Caco-2 (cell line): ENCODE measurements around the gene GPR107. TPM values are rescaled to one million over a fixed set of nuclear protein-coding genes. Genes with fewer than 3 reads are reported as not detected.

Experiments
- BruUV-seq: library from RNA; stranded (reverse); fragments of 400-500 nt; replicated peaks from 2 replicates; lab custom pipeline; 2021; lab: Mats Ljungman, UMichigan
- CTCF ChIA-PET: fragments of 300-600 bp; sonication (Branson Sonifier 250); formaldehyde crosslinking; loops from one replicate; lab custom pipeline; 2022; ENCODE audit warnings: antibody characterized with exemption; lab: Charles Lee
- POLR2A ChIA-PET: fragments of 300-600 bp; sonication (Branson Sonifier 250); formaldehyde crosslinking; loops from one replicate; lab custom pipeline; 2022; ENCODE audit warnings: antibody characterized with exemption; lab: Charles Lee
- DNase-seq, 2 experiments: peaks; one replicate each; pipeline versions ENCODE4 v3.0.0 to v3.0.0-alpha.2; 2020 to 2022
- H3K27me3 ChIP-seq: replicated peaks from 2 replicates; pipeline ENCODE4 v1.6.0; 2011; ENCODE audit warnings: low read length; ENCODE audit not compliant: control insufficient read depth, insufficient read depth
- H3K36me3 ChIP-seq: 2 replicates; pipeline ENCODE4 v1.5.1; 2011; ENCODE audit warnings: low read length; ENCODE audit not compliant: control insufficient read depth, insufficient read depth
- H3K4me1 ChIP-seq: fragments of 250-450 bp; sonication (Bioruptor Pico); 2 replicates; pipeline ENCODE4 v1.5.1; 2020; ENCODE audit warnings: mild to moderate bottlenecking
- H3K4me3 ChIP-seq: 2 replicates; pipeline ENCODE4 v1.5.1; 2011; ENCODE audit warnings: low read depth, mild to moderate bottlenecking, control low read depth, low read length
- H3K9me3 ChIP-seq: fragments of 250-450 bp; sonication (Bioruptor Pico); 2 replicates; pipeline ENCODE4 v1.5.1; 2020; ENCODE audit warnings: mild to moderate bottlenecking, moderate library complexity
- H3K27ac Mint-ChIP-seq: one replicate; pipeline ENCODE4 v1.8.0; 2022; ENCODE audit warnings: mixed read lengths; ENCODE audit not compliant: unreplicated experiment
- H3K27me3 Mint-ChIP-seq: one replicate; pipeline ENCODE4 v1.8.0; 2022; ENCODE audit warnings: mixed read lengths; ENCODE audit not compliant: insufficient read depth, unreplicated experiment
- H3K36me3 Mint-ChIP-seq: one replicate; pipeline ENCODE4 v1.8.0; 2022; ENCODE audit warnings: mild to moderate bottlenecking, mixed read lengths; ENCODE audit not compliant: insufficient read depth, unreplicated experiment
- H3K4me1 Mint-ChIP-seq: one replicate; pipeline ENCODE4 v1.8.0; 2022; ENCODE audit warnings: low read depth, mixed read lengths; ENCODE audit not compliant: unreplicated experiment
- H3K4me3 Mint-ChIP-seq: one replicate; pipeline ENCODE4 v1.8.0; 2022; ENCODE audit warnings: mild to moderate bottlenecking, moderate library complexity, mixed read lengths; ENCODE audit not compliant: unreplicated experiment
- H3K9me3 Mint-ChIP-seq: one replicate; pipeline ENCODE4 v1.8.0; 2022; ENCODE audit warnings: mixed read lengths; ENCODE audit not compliant: unreplicated experiment
- intact Hi-C: fragments of 100-400 bp; cut with micrococcal nuclease; formaldehyde crosslinking; loops from one replicate; pipeline ENCODE4 v1.10.0; 2022; ENCODE audit not compliant: unreplicated experiment
- total RNA-seq: library from RNA; stranded (reverse); gene quantifications from 2 replicates; pipeline ENCODE4 v1.2.3, GENCODE V29; 2022
- TF ChIP-seq, protein P1 (sequence below), 2 experiments: fragments of 200-600 bp in 1 of 2; IDR thresholded peaks; 1 replicate in 1 of 2; 2 replicates in 1 of 2; pipeline versions ENCODE4 v1.5.1 to v1.8.0; 2011 to 2022; ENCODE audit warnings: antibody characterized with exemption in 1 of 2, control low read depth in 1 of 2, inconsistent platforms in 1 of 2, low read depth in 1 of 2, low read length in 1 of 2, mild to moderate bottlenecking in 1 of 2, moderate library complexity in 1 of 2; ENCODE audit not compliant: insufficient read depth in 1 of 2, severe bottlenecking in 1 of 2, unreplicated experiment in 1 of 2

GPR107 gene
- total RNA-seq, 1 experiment from 2014 or later = 53.1 TPM

DNA sequence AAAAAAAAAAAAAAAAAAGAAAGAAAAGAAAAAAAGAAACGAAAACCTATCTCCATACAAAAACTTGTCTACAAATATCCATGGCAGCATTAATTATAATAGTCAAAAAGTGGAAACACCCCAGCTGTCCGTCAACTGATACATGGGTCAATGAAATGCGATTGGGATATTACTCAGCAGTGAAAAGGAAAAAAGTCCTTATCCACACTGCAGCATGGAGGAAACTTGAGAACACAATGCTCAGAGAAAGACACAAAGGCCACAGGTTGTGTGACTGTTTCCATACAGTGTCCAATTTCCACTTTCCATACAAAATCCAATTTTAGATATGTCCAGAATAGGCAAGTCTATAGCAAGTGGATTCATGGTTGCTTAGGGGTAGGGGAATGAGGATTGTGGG is 94.2 kb downstream of the GPR107 start:
- Mint-ChIP-seq H3K9me3 (no peaks in the 10 kb centered on the region), H3K4me3 (no peak overlapping the region), H3K36me3 (no peaks in the 10 kb centered on the region), H3K27me3 (no peaks in the 10 kb centered on the region), H3K4me1 (peaks cover 6% of the 10 kb centered on the region), H3K27ac (no peak overlapping the region)
- Histone ChIP-seq H3K9me3 (no peaks in the 10 kb centered on the region), H3K36me3 (no peaks in the 10 kb centered on the region), H3K4me1 (peaks cover 12% of the 10 kb centered on the region), H3K27me3 (no peaks in the 10 kb centered on the region), H3K4me3 (no peak overlapping the region)
- TF ChIP-seq, protein P1, sequence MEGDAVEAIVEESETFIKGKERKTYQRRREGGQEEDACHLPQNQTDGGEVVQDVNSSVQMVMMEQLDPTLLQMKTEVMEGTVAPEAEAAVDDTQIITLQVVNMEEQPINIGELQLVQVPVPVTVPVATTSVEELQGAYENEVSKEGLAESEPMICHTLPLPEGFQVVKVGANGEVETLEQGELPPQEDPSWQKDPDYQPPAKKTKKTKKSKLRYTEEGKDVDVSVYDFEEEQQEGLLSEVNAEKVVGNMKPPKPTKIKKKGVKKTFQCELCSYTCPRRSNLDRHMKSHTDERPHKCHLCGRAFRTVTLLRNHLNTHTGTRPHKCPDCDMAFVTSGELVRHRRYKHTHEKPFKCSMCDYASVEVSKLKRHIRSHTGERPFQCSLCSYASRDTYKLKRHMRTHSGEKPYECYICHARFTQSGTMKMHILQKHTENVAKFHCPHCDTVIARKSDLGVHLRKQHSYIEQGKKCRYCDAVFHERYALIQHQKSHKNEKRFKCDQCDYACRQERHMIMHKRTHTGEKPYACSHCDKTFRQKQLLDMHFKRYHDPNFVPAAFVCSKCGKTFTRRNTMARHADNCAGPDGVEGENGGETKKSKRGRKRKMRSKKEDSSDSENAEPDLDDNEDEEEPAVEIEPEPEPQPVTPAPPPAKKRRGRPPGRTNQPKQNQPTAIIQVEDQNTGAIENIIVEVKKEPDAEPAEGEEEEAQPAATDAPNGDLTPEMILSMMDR (IDR thresholded peaks at IDR 0.05; ENCODE audit: insufficient read depth in 1 of 2, low read depth in 1 of 2, low read length in 1 of 2, severe bottlenecking in 1 of 2, unreplicated experiment in 1 of 2) = no peak
- POLR2A ChIA-PET = no interaction called here
- DNase-seq = no peak
- BruUV-seq = no TSS peak
- intact Hi-C loops = no loop called here
- CTCF ChIA-PET = no interaction called here

DNA sequence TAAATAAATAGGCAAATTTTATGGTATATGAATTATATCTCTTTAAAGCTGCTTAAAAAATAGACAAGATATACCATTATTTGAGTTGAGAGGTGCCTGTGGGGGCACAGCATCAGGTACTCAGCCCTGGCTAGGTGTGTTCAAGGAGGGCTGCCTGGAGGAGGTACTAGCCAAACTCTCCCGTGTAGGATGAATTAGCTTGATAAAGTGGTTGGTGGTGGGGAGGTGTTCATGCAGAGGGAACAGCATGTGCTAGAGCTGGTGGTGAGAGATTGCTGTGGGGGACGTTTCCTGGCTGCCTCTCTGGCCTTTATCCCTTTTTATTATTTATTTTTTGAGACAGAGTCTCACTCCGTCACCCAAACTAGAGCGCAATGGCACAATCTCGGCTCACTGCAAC is 95.3 kb downstream of the GPR107 start:
- H3K4me3 ChIP-seq = no peak overlapping the region
- H3K4me1 Mint-ChIP-seq = peaks cover 6% of the 10 kb centered on the region
- no peak for DNase-seq
- no peak overlapping the region for H3K27ac Mint-ChIP-seq
- ChIA-PET CTCF (no interaction called here), POLR2A (no interaction called here)
- H3K4me3 Mint-ChIP-seq = no peak overlapping the region
- no TSS peak for BruUV-seq
- no peaks in the 10 kb centered on the region for H3K27me3 ChIP-seq
- H3K27me3 Mint-ChIP-seq = no peaks in the 10 kb centered on the region
- H3K36me3 ChIP-seq = no peaks in the 10 kb centered on the region
- TF ChIP-seq, protein P1 (IDR thresholded peaks at IDR 0.05; ENCODE audit: insufficient read depth in 1 of 2, low read depth in 1 of 2, low read length in 1 of 2, severe bottlenecking in 1 of 2, unreplicated experiment in 1 of 2) = no peak
- H3K9me3 Mint-ChIP-seq = no peaks in the 10 kb centered on the region
- H3K9me3 ChIP-seq = no peaks in the 10 kb centered on the region
- H3K4me1 ChIP-seq = peaks cover 12% of the 10 kb centered on the region
- no peaks in the 10 kb centered on the region for H3K36me3 Mint-ChIP-seq
- intact Hi-C loops = no loop called here

DNA sequence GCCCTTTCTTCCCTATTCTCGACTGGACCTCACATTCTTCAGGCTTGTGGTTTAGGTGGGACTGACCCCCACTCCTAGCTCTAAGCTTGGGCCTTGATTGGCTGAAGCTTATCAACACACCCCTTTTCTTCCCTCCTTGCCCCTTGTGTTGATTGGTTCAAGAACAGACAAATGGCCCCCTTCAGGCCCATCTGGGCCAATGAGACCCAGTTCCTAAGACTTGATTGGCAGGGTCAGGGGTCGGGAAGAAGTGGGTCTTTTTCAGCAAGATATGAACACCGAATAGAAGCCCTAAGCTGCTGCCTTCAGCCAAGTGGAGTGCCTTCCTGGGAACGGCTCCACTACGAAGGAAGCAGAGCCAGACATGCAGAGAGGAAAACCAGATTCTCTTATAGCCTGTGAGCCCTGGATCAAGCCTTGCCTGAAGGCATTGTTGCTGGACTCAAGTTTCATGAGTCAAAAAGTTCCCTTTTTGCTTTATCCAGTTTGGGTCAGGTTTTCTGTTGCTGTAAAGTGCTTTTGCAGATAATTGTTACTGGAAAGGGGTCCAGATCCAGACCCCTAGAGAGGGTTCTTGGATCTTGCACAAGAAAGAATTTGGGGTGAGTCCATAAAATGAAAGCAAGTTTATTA is 96.1 kb downstream of the GPR107 start:
- no peak for DNase-seq
- Mint-ChIP-seq H3K4me3 (no peak overlapping the region), H3K27ac (no peak overlapping the region), H3K36me3 (no peaks in the 10 kb centered on the region), H3K4me1 (peaks cover 6% of the 10 kb centered on the region), H3K9me3 (no peaks in the 10 kb centered on the region), H3K27me3 (no peaks in the 10 kb centered on the region)
- POLR2A ChIA-PET = no interaction called here
- TF ChIP-seq, protein P1 (IDR thresholded peaks at IDR 0.05; ENCODE audit: insufficient read depth in 1 of 2, low read depth in 1 of 2, low read length in 1 of 2, severe bottlenecking in 1 of 2, unreplicated experiment in 1 of 2) = no peak
- Histone ChIP-seq H3K4me1 (peaks cover 6% of the 10 kb centered on the region), H3K9me3 (no peaks in the 10 kb centered on the region), H3K36me3 (no peaks in the 10 kb centered on the region), H3K4me3 (no peak overlapping the region), H3K27me3 (no peaks in the 10 kb centered on the region)
- intact Hi-C loops = no loop called here
- CTCF ChIA-PET = no interaction called here
- BruUV-seq = no TSS peak
